Thymus (tissue), 11 donors: Measurements from ENCODE around the gene FAM13A. TPM values are rescaled to one million over a fixed set of nuclear protein-coding genes. Genes with fewer than 3 reads are reported as not detected.
A peak's percentile ranks its signal among the peaks of the same experiment; 100 is the strongest.
"Not testable (repeated sequence)": the region's sequence is repeated elsewhere in the genome, so short reads cannot be mapped to it uniquely, and the experiment has no call there.

Experiments
- DNase-seq, 9 donors: peaks; one replicate each; pipeline ENCODE4 v3.0.0-alpha.2; 2013; ENCODE audit warnings: low spot score in 9 of 9, low read depth in 6 of 9, missing footprints in 1 of 9
- H3K27ac ChIP-seq, 2 donors: one replicate each; pipeline ENCODE4 v1.5.1; 2013; ENCODE audit warnings: control low read depth in 1 of 2, low read depth in 1 of 2, low read length in 1 of 2, mild to moderate bottlenecking in 1 of 2, moderate library complexity in 1 of 2
- H3K27me3 ChIP-seq, 2 donors: one replicate each; pipeline ENCODE4 v1.5.1; 2013; ENCODE audit warnings: low read length in 1 of 2; ENCODE audit not compliant: control insufficient read depth in 2 of 2, insufficient read depth in 1 of 2
- H3K36me3 ChIP-seq, 2 donors: one replicate each; pipeline ENCODE4 v1.5.1; 2013; ENCODE audit warnings: low read length in 1 of 2, mild to moderate bottlenecking in 1 of 2, moderate library complexity in 1 of 2; ENCODE audit not compliant: control insufficient read depth in 2 of 2, insufficient read depth in 2 of 2
- H3K4me1 ChIP-seq, 2 donors: one replicate each; pipeline ENCODE4 v1.5.1; 2013; ENCODE audit warnings: low read length in 2 of 2; ENCODE audit not compliant: control insufficient read depth in 2 of 2, insufficient read depth in 2 of 2
- H3K4me3 ChIP-seq, 2 donors: one replicate each; pipeline ENCODE4 v1.5.1; 2013; ENCODE audit warnings: low read length in 2 of 2, control low read depth in 1 of 2, mild to moderate bottlenecking in 1 of 2
- H3K9me3 ChIP-seq, 2 donors: one replicate each; pipeline ENCODE4 v1.5.1; 2013; ENCODE audit warnings: low read length in 1 of 2, mild to moderate bottlenecking in 1 of 2; ENCODE audit not compliant: control insufficient read depth in 2 of 2, insufficient read depth in 1 of 2
- WGBS: extraction: QIAGEN DNeasy Blood & Tissue Kit; methylation state at CpG from one replicate; pipeline ENCODE4 v1.1.7; 2013; 5-methylcytosine and 5-hydroxymethylcytosine counted together
- polyA plus RNA-seq: library from polyadenylated mRNA; stranded (reverse); fragments of 200-250 nt; gene quantifications from one replicate; pipeline ENCODE4 v1.2.3, GENCODE V29; 2013
- total RNA-seq: library from RNA; stranded (reverse); fragments of 120-200 nt; gene quantifications from one replicate; pipeline ENCODE4 v1.2.4, GENCODE V29; 2013
- donor health status: healthy.

The FAM13A gene
- total and polyA plus RNA-seq, 2 donors = 9.0 to 9.3 TPM

DNA sequence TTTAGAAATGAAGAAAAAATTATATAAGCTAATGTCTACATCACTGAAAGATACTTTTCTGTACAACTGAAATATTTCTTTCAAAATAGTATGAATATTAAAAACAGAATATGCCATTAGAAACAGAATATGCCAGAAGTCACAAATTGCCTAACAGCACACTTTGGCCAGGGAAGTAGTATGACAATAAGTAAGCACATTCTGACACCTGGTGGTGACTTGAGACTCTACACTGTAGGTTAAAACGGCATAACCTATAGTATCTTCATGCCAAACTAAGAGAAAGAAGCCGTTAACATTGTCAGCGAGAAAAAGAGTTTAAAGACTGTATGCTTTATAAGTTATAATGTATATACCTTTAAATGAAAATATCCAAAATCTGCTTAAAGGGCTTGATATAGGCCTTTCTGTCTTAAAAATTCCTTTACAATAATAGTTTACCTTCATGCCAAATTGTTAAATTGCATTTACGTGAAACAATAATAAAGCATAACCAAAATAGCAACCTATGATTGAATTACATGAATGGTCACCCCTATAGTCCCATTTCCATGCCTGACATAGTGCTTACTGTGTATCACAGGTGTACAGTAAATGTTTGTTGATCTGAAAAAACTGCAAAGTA lies 32.8 kb downstream of the FAM13A start:
- WGBS = 59% methylated on average over 4 of the region's 4 CpGs
- no peaks in the 10 kb centered on the region for H3K9me3 ChIP-seq
- H3K36me3 ChIP-seq = no peaks in the 10 kb centered on the region
- H3K4me1 ChIP-seq = no peaks in the 10 kb centered on the region
- DNase-seq = peak; percentile 19 to 84 (median 61)
- no peak overlapping the region for H3K4me3 ChIP-seq
- H3K27me3 ChIP-seq = no peaks in the 10 kb centered on the region
- H3K27ac ChIP-seq = no peak overlapping the region

DNA sequence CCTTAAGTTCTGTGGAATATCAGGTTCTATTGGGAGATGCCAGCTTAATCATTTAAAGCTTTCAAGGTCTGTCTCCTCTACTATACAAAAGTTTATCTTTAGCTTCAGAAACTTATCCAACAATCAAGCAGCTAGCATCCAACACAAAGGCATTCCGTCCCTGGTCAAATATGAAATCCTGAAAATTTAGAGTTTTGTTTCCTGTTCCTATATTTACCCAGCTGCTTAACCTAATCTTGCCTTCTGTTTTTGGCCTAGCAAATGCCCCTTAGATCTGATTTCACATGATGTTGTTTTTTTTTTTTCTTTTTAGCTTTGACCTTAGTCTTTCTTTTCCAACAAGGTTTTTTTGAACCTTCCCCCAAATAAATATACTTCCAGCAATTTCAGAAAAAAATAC lies 33.8 kb downstream of the FAM13A start:
- Histone ChIP-seq H3K27ac (no peak overlapping the region), H3K36me3 (peaks cover 0 to 2% of the 10 kb centered on the region in 2 donors), H3K4me3 (no peak overlapping the region), H3K27me3 (no peaks in the 10 kb centered on the region), H3K4me1 (no peaks in the 10 kb centered on the region), H3K9me3 (no peaks in the 10 kb centered on the region)
- no peak for DNase-seq
- 0% methylated on average over 1 of the region's 1 CpG for WGBS

DNA sequence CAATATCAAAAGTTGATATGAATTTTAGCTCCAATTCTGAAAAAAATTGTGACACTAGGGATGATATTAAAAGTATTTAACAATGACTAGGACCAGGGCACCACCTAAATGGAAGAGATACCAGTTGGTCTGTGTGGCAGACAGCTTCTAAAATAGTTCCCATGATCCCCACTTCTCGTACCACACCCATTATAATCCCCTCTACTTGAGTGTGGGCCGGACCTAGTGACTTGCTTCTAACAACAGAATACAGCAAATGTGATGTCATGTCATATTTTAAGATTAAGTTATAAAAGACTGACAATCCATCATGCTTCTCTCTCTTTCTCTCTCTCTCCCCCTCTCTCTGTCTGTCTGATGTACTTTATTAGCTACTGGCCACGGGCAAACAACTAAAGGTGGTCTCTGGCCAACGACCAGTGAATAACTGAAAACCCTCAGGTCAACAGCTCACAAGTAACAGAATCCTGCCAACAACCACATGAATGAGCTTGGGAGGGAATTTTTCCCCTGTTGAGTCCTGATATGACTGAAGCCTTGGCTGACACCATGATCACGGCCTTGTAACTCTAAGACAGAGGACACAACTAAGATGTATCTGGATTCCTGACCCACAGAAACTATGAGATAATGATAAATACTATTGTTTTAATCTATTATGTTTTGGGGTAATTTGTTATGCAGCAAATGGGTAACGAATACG lies 34.4 kb downstream of the FAM13A start:
- 95% methylated on average over 7 of the region's 7 CpGs for WGBS

DNA sequence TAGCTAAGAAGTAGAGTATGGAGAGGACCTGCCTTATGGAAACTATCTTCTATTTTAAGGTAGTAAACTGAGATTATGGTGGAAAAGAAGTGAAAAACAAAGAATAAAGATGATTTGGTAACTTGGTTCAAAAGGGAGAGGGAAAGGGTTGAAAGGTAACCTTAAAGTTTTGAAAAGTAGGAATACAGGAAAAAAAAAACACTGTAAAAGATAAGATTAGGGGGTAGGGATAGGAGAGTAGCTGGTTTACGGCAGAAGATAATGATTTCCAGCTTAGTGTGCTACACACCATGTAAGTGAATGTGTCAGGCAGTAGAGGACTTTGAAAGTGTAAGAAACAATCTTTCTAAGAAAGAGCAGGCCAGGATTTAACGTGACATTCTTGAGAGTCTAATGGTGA lies 35.3 kb downstream of the FAM13A start:
- WGBS = 98% methylated on average over 2 of the region's 2 CpGs
- Histone ChIP-seq H3K36me3 (peaks cover 0 to 2% of the 10 kb centered on the region in 2 donors), H3K4me1 (no peaks in the 10 kb centered on the region), H3K4me3 (no peak overlapping the region), H3K9me3 (no peaks in the 10 kb centered on the region), H3K27me3 (no peaks in the 10 kb centered on the region), H3K27ac (no peak overlapping the region)
- no peak for DNase-seq

More for the DNA sequence above, 34.4 kb downstream of the FAM13A start:
- Histone ChIP-seq H3K27me3 (no peaks in the 10 kb centered on the region), H3K36me3 (peaks cover 0 to 2% of the 10 kb centered on the region in 2 donors), H3K4me1 (no peaks in the 10 kb centered on the region), H3K27ac (no peak overlapping the region), H3K9me3 (no peaks in the 10 kb centered on the region), H3K4me3 (no peak overlapping the region)
- DNase-seq = no peak

DNA sequence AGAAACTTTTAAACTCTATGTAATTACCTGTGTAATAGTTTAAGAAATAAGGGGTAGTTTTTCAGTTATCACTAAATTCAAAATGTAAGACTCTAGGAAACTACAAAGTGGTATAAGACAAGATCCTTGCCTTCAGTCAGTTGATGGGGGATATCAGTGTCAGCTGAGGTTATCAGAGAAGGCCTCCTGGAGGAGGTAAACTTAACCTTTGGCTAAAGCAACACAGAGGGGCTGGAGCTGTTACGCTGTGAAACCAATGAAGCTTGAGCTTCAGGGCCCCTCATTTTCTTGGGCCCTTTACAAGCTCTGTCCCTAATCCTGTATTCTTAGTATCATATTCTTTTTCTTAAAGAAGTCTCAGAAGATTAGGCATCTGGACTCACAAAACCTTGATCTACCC lies 35.9 kb downstream of the FAM13A start:
- WGBS = 97% methylated on average over 1 of the region's 1 CpG
- no peak overlapping the region for H3K27ac ChIP-seq
- no peaks in the 10 kb centered on the region for H3K27me3 ChIP-seq
- no peaks in the 10 kb centered on the region for H3K9me3 ChIP-seq
- H3K4me3 ChIP-seq = no peak overlapping the region
- no peaks in the 10 kb centered on the region for H3K4me1 ChIP-seq
- peaks cover 0 to 2% of the 10 kb centered on the region in 2 donors for H3K36me3 ChIP-seq
- DNase-seq = no peak

DNA sequence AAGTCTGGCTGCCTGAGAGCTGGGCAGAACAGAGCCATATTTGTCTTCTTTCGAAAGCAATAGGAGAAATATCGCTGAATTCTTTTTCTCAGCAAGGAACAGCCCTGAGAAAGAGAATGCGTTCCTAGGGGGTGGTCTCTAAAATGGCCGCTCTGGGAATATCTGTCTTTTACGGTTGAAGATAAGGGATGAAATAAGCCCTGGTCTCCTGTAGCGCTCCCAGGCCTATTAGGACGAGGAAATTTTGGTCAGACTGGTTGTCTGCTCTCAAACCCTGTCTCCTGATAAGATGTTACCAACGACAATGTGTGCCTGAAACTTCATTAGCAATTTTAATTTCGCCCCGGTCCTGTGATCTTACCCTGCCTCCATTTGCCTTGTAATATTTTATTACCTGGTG lies 42.1 kb downstream of the FAM13A start:
- not testable (repeated sequence) for H3K27ac ChIP-seq, H3K27me3 ChIP-seq, H3K9me3 ChIP-seq, H3K4me1 ChIP-seq, H3K36me3 ChIP-seq, H3K4me3 ChIP-seq, DNase-seq
- WGBS = 89% methylated on average over 10 of the region's 10 CpGs

DNA sequence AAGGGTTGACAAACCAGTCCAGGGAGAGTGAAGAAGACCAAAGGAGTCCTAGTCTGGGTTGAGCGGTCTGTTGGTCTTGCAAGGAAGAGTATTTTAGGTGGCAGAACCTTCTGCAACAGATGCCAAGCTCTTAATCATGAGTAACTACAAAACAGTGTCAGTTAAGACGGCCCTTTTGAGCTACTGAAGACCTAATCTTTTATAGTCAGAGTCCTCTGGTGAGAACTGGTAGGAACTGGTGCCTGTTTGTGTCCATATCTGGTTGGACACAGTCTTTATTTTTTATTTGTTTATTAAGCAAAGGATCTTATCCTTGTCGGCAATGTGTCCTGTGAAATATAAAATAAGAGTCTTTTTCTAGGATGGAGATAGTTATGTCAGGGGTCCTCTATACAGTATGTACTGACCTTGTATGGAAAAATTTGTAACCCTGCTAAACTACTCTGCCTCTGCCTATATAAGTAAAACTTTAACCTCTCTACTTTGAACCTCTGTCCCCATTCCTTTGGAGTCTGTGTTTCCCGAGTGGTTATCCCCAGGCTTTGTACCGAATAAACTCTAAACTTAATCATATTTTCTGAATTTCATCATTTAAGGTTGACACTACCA lies 47.1 kb downstream of the FAM13A start:
- no peak for DNase-seq
- H3K4me1 ChIP-seq = no peaks in the 10 kb centered on the region
- no peak overlapping the region for H3K27ac ChIP-seq
- peaks cover 0 to 4% of the 10 kb centered on the region in 2 donors for H3K9me3 ChIP-seq
- H3K27me3 ChIP-seq = no peaks in the 10 kb centered on the region
- no peaks in the 10 kb centered on the region for H3K36me3 ChIP-seq
- no peak overlapping the region for H3K4me3 ChIP-seq
- 97% methylated on average over 5 of the region's 5 CpGs for WGBS

DNA sequence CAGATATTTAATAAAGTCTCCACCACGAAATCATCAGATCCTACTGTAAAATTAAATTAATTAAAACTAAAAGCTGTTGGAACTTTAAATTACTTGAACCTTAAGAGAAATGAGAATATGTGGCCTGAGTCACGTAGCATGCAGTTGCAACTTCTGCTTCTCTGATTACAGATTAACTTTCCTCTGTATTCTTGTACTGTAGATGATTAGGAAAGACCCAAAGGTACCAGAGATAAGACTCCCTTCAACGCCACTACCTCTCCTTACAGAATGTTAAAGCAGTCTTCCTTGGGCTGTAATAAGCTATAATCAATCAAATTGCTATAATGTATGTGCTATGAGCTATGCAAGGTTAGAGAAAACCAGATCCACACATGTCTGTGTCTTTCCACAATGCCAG lies 47.9 kb downstream of the FAM13A start:
- Histone ChIP-seq H3K27ac (no peak overlapping the region), H3K4me1 (no peaks in the 10 kb centered on the region), H3K4me3 (no peak overlapping the region), H3K9me3 (no peaks in the 10 kb centered on the region), H3K27me3 (no peaks in the 10 kb centered on the region), H3K36me3 (no peaks in the 10 kb centered on the region)
- DNase-seq = no peak
- WGBS = 93% methylated on average over 3 of the region's 3 CpGs

DNA sequence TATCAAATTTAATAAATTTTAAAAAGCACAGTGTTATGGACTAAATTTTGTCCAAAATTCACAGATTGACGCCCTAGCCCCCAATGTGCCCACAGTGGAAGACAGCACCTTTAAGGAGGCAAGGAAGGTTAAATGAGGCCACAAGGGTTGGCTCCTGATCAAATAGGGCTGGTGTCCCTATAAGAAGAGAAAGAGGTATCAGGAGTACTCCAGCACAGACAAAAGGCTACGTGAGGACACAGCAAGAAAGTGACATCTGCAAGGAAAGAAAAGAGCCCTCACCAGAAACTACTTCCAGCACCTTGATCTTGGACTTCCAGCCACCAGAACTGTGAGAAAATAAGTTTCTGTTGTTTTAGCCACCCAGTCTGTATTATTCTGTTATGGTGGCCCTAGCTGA lies 48.8 kb downstream of the FAM13A start:
- Histone ChIP-seq H3K27me3 (no peaks in the 10 kb centered on the region), H3K4me1 (no peaks in the 10 kb centered on the region), H3K36me3 (no peaks in the 10 kb centered on the region), H3K27ac (no peak overlapping the region), H3K4me3 (no peak overlapping the region), H3K9me3 (no peaks in the 10 kb centered on the region)
- no peak for DNase-seq
- WGBS = 95% methylated on average over 2 of the region's 2 CpGs
